Right atrium auricular region (tissue), 2 donors: ENCODE measurements around the gene NEAT1. TPM values are rescaled to one million over a fixed set of nuclear protein-coding genes. Genes with fewer than 3 reads are reported as not detected.
A peak's percentile ranks its signal among the peaks of the same experiment; 100 is the strongest.

Experiments
- DNase-seq: peaks from one replicate; pipeline ENCODE4 v3.0.0-alpha.2; 2019; ENCODE audit warnings: low spot score
- H3K27ac ChIP-seq, 2 donors: fragments of 200-600 bp; sonication (generic); 1 replicate in 1 of 2; 2 replicates in 1 of 2; pipeline ENCODE4 v1.5.1; 2016 to 2019
- H3K27me3 ChIP-seq, 2 donors: fragments of 200-600 bp; sonication (generic); one replicate each; pipeline versions ENCODE4 v1.5.1 to v1.6.0; 2017 to 2019
- H3K36me3 ChIP-seq: fragments of 200-600 bp; sonication (generic); one replicate; pipeline ENCODE4 v1.5.1; 2016
- H3K4me1 ChIP-seq, 2 donors: fragments of 200-600 bp; sonication (generic); one replicate each; pipeline versions ENCODE4 v1.5.1 to v1.6.0; 2017 to 2019
- H3K4me3 ChIP-seq, 2 donors: fragments of 200-600 bp; sonication (generic); 1 replicate in 1 of 2; 2 replicates in 1 of 2; pipeline ENCODE4 v1.5.1; 2017 to 2019; ENCODE audit warnings: mild to moderate bottlenecking in 1 of 2, moderate library complexity in 1 of 2
- H3K9me3 ChIP-seq, 2 donors: fragments of 200-600 bp; sonication (generic); one replicate each; pipeline ENCODE4 v1.5.1; 2019
- total RNA-seq, 2 donors: library from RNA; depleted of rRNA; stranded (reverse); fragments of >200 nt; gene quantifications; one replicate each; pipeline ENCODE4 v1.1.0, GENCODE V29; 2016
- TF ChIP-seq, protein P1 (sequence below), 2 donors: fragments of 200-600 bp; sonication (generic); IDR thresholded peaks; one replicate each; pipeline ENCODE4 v1.5.1; 2019; ENCODE audit warnings: antibody characterized with exemption in 2 of 2

Gene NEAT1
- total RNA-seq, 2 donors from 2014 or later, result 43.7 to 52.5 TPM

- Histone ChIP-seq H3K27me3 (no peaks in the 10 kb centered on the region), H3K4me1 (peaks cover 0 to 48% of the 10 kb centered on the region in 2 donors), H3K4me3 (no peak overlapping the region), H3K9me3 (no peaks in the 10 kb centered on the region), H3K36me3 (peaks cover 45% of the 10 kb centered on the region), H3K27ac (peak overlapping the region; percentile 72 to 79)
- no peak for DNase-seq
- TF ChIP-seq, protein P1, sequence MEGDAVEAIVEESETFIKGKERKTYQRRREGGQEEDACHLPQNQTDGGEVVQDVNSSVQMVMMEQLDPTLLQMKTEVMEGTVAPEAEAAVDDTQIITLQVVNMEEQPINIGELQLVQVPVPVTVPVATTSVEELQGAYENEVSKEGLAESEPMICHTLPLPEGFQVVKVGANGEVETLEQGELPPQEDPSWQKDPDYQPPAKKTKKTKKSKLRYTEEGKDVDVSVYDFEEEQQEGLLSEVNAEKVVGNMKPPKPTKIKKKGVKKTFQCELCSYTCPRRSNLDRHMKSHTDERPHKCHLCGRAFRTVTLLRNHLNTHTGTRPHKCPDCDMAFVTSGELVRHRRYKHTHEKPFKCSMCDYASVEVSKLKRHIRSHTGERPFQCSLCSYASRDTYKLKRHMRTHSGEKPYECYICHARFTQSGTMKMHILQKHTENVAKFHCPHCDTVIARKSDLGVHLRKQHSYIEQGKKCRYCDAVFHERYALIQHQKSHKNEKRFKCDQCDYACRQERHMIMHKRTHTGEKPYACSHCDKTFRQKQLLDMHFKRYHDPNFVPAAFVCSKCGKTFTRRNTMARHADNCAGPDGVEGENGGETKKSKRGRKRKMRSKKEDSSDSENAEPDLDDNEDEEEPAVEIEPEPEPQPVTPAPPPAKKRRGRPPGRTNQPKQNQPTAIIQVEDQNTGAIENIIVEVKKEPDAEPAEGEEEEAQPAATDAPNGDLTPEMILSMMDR (IDR thresholded peaks at IDR 0.05), result no peak
Observed at GRCh38 chr11:65392186-65392829, 30.3 kb upstream of the NEAT1 start.

DNA sequence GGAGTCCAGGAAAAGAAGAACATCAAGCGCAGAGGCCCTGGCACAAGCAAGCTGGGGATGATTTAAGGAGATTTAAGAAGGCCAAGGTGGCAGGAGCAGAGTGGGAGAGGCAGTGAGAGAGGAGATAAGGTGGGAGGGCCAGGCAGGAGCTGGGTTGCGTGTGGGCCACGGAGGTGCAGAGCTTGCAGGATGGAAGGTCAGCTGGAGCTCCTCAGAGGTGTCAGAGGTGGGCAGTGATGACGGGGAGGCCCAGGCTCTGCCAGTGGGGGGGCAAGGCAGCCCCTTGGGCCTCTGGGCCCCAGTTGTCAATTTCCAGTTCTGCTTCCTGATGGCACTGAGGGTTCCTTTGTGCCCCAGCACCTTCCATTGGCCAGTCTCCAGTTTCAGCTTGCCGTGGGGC lies 29.7 kb upstream of the NEAT1 start:
- Histone ChIP-seq H3K4me3 (no peak overlapping the region), H3K4me1 (peaks cover 0 to 43% of the 10 kb centered on the region in 2 donors), H3K36me3 (peaks cover 51% of the 10 kb centered on the region), H3K27me3 (no peaks in the 10 kb centered on the region), H3K9me3 (no peaks in the 10 kb centered on the region), H3K27ac (no peak overlapping the region)
- TF ChIP-seq, protein P1 (IDR thresholded peaks at IDR 0.05), result no peak
- no peak for DNase-seq

DNA sequence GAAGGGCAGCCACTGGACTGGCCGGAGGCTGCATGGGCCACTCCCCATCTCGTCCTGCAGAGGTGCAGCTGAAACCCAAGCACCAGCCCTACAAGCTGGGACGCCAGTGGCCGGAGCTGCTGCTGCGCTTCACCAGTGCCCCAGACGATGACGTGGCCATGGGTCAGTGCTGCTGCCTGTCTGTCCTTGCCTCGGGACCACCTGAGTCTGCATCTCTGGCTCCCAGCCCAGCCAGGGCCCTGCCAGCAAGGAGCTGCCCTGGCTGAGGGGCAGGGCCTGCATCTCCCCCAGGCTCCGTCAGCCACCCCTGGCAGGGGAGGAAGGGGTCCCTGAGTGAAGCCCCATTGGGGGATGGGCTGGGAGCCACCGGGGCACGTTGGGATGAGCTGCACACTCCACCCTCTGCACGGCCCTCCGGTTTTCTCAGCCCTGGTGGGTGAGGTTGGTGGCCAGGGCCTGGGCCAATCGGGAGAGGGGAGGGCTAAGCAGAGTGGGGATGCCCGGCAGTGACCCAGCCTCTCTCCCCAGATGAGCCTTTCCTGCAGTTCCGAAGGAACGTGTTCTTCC lies 29.0 kb upstream of the NEAT1 start:
- no peak for DNase-seq
- no peaks in the 10 kb centered on the region for H3K27me3 ChIP-seq
- no peaks in the 10 kb centered on the region for H3K9me3 ChIP-seq
- no peak overlapping the region for H3K4me3 ChIP-seq
- H3K27ac ChIP-seq, result no peak overlapping the region
- peaks cover 58% of the 10 kb centered on the region for H3K36me3 ChIP-seq
- TF ChIP-seq, protein P1 (IDR thresholded peaks at IDR 0.05), result no peak
- peaks cover 0 to 36% of the 10 kb centered on the region in 2 donors for H3K4me1 ChIP-seq

DNA sequence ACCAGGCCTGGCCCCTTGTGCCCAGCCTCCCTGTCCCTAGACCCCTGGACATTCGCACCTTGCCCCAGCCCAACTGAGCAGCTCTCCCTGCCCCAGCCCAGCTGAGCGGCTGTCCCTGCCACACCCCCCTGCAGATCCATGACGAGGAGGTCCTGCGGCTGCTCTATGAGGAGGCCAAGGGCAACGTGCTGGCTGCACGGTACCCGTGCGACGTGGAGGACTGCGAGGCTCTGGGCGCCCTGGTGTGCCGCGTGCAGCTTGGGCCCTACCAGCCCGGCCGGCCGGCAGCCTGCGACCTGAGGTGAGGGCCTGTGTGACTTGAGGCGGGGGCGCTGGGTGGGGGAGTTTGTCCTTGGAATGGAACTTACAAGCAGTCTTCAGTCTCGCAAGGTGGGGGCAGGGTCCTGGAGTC lies 28.5 kb upstream of the NEAT1 start:
- peaks cover 0 to 31% of the 10 kb centered on the region in 2 donors for H3K4me1 ChIP-seq
- TF ChIP-seq, protein P1 (IDR thresholded peaks at IDR 0.05), result no peak
- DNase-seq, result no peak
- no peaks in the 10 kb centered on the region for H3K9me3 ChIP-seq
- no peak overlapping the region for H3K27ac ChIP-seq
- H3K4me3 ChIP-seq, result no peak overlapping the region
- H3K27me3 ChIP-seq, result no peaks in the 10 kb centered on the region
- H3K36me3 ChIP-seq, result peaks cover 57% of the 10 kb centered on the region

- Histone ChIP-seq H3K9me3 (no peaks in the 10 kb centered on the region), H3K4me3 (no peak overlapping the region), H3K4me1 (peaks cover 0 to 12% of the 10 kb centered on the region in 2 donors), H3K36me3 (peaks cover 73% of the 10 kb centered on the region), H3K27me3 (no peaks in the 10 kb centered on the region), H3K27ac (no peak overlapping the region)
- DNase-seq, result no peak
- TF ChIP-seq, protein P1 (IDR thresholded peaks at IDR 0.05), result no peak
Observed at GRCh38 chr11:65395961-65396530, 26.6 kb upstream of the NEAT1 start.
